MCF 10A (cell line): ENCODE data around the gene HABP4. TPM values are rescaled to one million over a fixed set of nuclear protein-coding genes. Genes with fewer than 3 reads are reported as not detected.
A peak's percentile ranks its signal among the peaks of the same experiment; 100 is the strongest.

Experiments
- BruUV-seq: library from RNA; stranded (reverse); fragments of 400-500 nt; replicated peaks from 2 replicates; lab custom pipeline; 2021; lab: Mats Ljungman, UMichigan
- CTCF ChIA-PET: fragments of 300-600 bp; sonication (Branson Sonifier 250); formaldehyde crosslinking; extraction: SDS; loops from one replicate; lab custom pipeline; 2021; ENCODE audit warnings: antibody characterized with exemption, inconsistent platforms; lab: Yijun Ruan, JAX
- POLR2A ChIA-PET: fragments of 300-600, 350-650 bp; sonication (Branson Sonifier 250); formaldehyde crosslinking; extraction: SDS; loops from one replicate; lab custom pipeline; 2020; ENCODE audit warnings: antibody characterized with exemption, inconsistent platforms; lab: Yijun Ruan, JAX
- DNase-seq: peaks from one replicate; pipeline ENCODE4 v3.0.0-alpha.2; 2018; ENCODE audit not compliant: unreplicated experiment
- H3K27ac Mint-ChIP-seq: one replicate; pipeline ENCODE4 v1.8.0; 2022; ENCODE audit warnings: mild to moderate bottlenecking, low read depth, mixed read lengths; ENCODE audit not compliant: unreplicated experiment
- H3K27me3 Mint-ChIP-seq: one replicate; pipeline ENCODE4 v1.8.0; 2022; ENCODE audit warnings: mixed read lengths; ENCODE audit not compliant: insufficient read depth, unreplicated experiment
- H3K36me3 Mint-ChIP-seq: one replicate; pipeline ENCODE4 v1.8.0; 2022; ENCODE audit warnings: mild to moderate bottlenecking, moderate library complexity, mixed read lengths; ENCODE audit not compliant: insufficient read depth, unreplicated experiment
- H3K4me1 Mint-ChIP-seq: one replicate; pipeline ENCODE4 v1.8.0; 2022; ENCODE audit warnings: mixed read lengths; ENCODE audit not compliant: insufficient read depth, unreplicated experiment
- H3K4me3 Mint-ChIP-seq: one replicate; pipeline ENCODE4 v1.8.0; 2022; ENCODE audit warnings: mild to moderate bottlenecking, moderate library complexity, mixed read lengths; ENCODE audit not compliant: unreplicated experiment
- H3K9me3 Mint-ChIP-seq: one replicate; pipeline ENCODE4 v1.8.0; 2022; ENCODE audit warnings: mixed read lengths; ENCODE audit not compliant: unreplicated experiment
- CTCF ChIP-seq: fragments of 200-600 bp; IDR thresholded peaks from one replicate; pipeline ENCODE4 v1.8.0; 2022; ENCODE audit warnings: antibody characterized with exemption, mild to moderate bottlenecking; ENCODE audit not compliant: unreplicated experiment
- intact Hi-C: fragments of 100-400 bp; cut with micrococcal nuclease; formaldehyde crosslinking; loops from 2 replicates; pipeline ENCODE4 v1.14.1; 2022
- total RNA-seq: library from RNA; stranded (reverse); gene quantifications from 2 replicates; pipeline ENCODE4 v1.2.3, GENCODE V29; 2022

Gene HABP4
- total RNA-seq, 1 experiment from 2014 or later: 4.3 TPM

GRCh38 chr9:96448546-96449170 is 1.3 kb upstream of the HABP4 start:
- Mint-ChIP-seq H3K27me3 (no peaks in the 10 kb centered on the region), H3K9me3 (no peaks in the 10 kb centered on the region), H3K4me1 (peaks cover 8% of the 10 kb centered on the region), H3K4me3 (peak overlapping the region; percentile 80), H3K27ac (no peak overlapping the region), H3K36me3 (no peaks in the 10 kb centered on the region)
- CTCF ChIA-PET: interaction anchor here (0.8 to 1.8 kb wide), 4 partner anchors 8 to 218 kb away, joined by 3 to 7 read pairs (median 4); no protein-coding TSS in a partner anchor
- POLR2A ChIA-PET: interaction anchor here (0.7 to 4.3 kb wide), 9 partner anchors 24 to 309 kb away, joined by 3 to 28 read pairs (median 3); partner anchors contain the start of gene ZNF367
- BruUV-seq: no TSS peak
- no peak for TF ChIP-seq CTCF
- DNase-seq: no peak
- intact Hi-C loops: no loop called here

- ChIA-PET CTCF (interaction anchor here (0.6 to 1.8 kb wide), 9 partner anchors 9 to 142 kb away, joined by 3 to 7 read pairs (median 3); no protein-coding TSS in a partner anchor), POLR2A (interaction anchor here (0.6 to 4.3 kb wide), 23 partner anchors 9 to 574 kb away, joined by 3 to 28 read pairs (median 3); partner anchors contain the start of genes CDC14B, ERCC6L2, PRXL2C and ZNF367)
- no peak for TF ChIP-seq CTCF
- no peaks in the 10 kb centered on the region for H3K27me3 Mint-ChIP-seq
- H3K4me1 Mint-ChIP-seq: peaks cover 11% of the 10 kb centered on the region
- no peaks in the 10 kb centered on the region for H3K36me3 Mint-ChIP-seq
- no peak for DNase-seq
- no peaks in the 10 kb centered on the region for H3K9me3 Mint-ChIP-seq
- intact Hi-C loops: no loop called here
- BruUV-seq: no TSS peak
- peak overlapping the region; percentile 80 for H3K4me3 Mint-ChIP-seq
- H3K27ac Mint-ChIP-seq: no peak overlapping the region
Measured at GRCh38 chr9:96449523-96449844, 485 bp upstream of the HABP4 start.

GRCh38 chr9:96450613-96451528 is 902 bp downstream of the HABP4 start:
- CTCF ChIA-PET: interaction anchor here (0.5 to 3.7 kb wide), 6 partner anchors 15 to 282 kb away, joined by 3 to 21 read pairs (median 4); no protein-coding TSS in a partner anchor
- POLR2A ChIA-PET: interaction anchor here (0.6 to 4.3 kb wide), 18 partner anchors 15 to 261 kb away, joined by 3 to 28 read pairs (median 4); partner anchors contain the start of genes CDC14B, PRXL2C and ZNF367
- Mint-ChIP-seq H3K4me3 (peak overlapping the region; percentile 80), H3K9me3 (no peaks in the 10 kb centered on the region), H3K27ac (peak overlapping the region; percentile 37), H3K36me3 (no peaks in the 10 kb centered on the region), H3K4me1 (peaks cover 11% of the 10 kb centered on the region), H3K27me3 (no peaks in the 10 kb centered on the region)
- no peak for TF ChIP-seq CTCF
- intact Hi-C loops: loop anchor here (1.0 to 2.0 kb wide), 3 partner anchors 31 to 168 kb away; partner anchors contain the start of gene CDC14B
- DNase-seq: peak; percentile 18
- TSS peak; percentile 21 for BruUV-seq
